NCI-H2227 treated with DMSO at 0.1 percent for 48 hours (cell line): ENCODE data around the gene OPRL1.

Source experiments
- DNase-seq: peaks from one replicate; lab custom pipeline; 2025; lab: John Stamatoyannopoulos, UW

Gene OPRL1

GRCh38 chr20:64104667-64105451, 25.0 kb downstream of the OPRL1 start:
- no peak for DNase-seq

- no peak for DNase-seq
Observed at GRCh38 chr20:64105846-64106434, 26.1 kb downstream of the OPRL1 start.

DNA sequence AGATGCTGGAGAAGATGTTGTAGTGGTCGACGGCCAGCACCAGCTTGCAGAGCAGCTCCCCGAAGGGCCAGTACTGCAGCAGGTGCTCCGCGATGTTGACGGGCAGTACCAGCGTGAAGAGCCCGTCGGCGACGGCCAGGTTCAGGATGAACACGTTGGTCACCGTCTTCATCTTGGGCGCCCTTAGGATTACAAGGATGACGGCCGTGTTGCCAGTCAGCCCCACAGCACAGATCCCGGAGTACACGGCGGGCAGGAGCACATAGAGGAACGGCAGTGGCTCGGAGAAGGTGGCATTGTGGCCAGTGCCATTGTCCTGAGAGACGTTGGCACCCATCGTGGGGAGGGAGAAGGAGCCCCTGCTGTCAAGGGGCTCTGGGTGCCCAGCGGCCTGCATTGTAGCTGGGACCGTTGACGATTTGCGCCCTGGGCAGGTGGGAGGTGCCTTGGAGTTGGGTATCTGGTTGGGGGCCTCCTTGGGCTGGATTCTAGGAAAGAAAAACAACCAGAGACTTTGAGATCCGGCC, 26.6 kb downstream of the OPRL1 start:
- DNase-seq: no peak

GRCh38 chr20:64106981-64107735, 27.3 kb downstream of the OPRL1 start, which contains the start of gene NPBWR2:
TSS of gene NPBWR2 (minus strand) at chr20:64107565. CDS start at chr20:64106831, 734 bp downstream.
- DNase-seq: no peak

- DNase-seq: no peak
Observed at GRCh38 chr20:64107736-64108457, 28.0 kb downstream of the OPRL1 start.

GRCh38 chr20:64108731-64109681, 29.1 kb downstream of the OPRL1 start:
- no peak for DNase-seq

DNA sequence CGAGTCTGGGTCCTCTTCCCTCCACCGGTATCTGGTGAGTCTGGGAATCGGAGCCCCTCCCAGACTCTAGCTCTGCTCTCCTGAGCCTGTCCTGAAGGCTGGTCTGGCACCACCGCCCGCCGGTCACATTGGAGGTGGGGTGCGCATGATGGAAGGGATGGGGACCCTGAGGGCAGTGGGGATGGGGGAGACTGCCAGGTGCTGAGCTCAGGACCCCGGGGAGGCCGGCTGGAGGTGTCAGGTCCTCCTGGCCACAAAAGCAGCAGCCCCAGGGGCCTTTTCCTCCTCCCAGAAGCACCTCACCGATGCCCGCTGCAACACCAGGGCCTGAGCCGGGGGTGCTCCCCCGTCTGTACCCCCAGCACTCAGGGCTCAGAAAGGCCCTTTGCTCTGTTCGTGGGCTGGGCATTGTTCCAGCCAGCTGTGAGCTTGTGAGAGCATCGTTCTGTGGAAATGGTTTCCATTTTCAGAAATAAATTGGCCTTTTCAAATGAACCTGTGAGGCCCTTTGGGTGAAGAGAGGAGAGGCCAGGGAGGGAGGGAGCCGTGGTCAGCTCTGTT, 30.0 kb downstream of the OPRL1 start:
- DNase-seq: no peak

DNA sequence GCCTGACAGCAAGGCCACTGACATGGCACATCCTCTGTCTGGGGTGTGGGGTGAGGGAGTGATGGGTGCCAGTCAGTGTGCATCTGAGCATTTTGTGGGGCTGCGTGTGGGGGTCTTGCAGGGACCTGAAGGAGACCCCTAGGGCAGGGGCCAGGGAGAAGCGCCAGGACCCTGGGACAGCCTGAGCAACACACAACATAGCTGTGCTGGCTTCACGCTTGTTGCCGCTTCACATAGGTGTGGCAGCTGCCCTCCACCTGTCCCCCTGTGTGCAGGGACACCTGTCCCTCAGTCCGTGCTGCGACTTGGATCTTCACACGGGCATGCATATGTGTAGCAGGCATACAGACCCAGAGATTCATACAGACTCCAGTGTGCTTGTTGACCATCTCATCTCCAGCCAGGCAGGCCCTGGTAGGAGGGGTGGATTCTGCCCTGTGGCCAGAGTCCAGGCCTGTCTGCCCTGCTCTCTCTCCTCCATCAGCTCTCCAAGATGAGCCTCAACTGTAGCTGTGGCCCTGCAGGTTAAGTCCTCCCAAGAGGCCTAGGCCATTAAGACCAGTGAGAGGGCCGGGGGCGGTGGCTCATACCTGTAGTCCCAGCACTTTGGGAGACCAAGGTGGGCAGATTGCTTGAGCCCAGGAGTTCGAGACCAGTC, 30.7 kb downstream of the OPRL1 start:
- DNase-seq: no peak

DNA sequence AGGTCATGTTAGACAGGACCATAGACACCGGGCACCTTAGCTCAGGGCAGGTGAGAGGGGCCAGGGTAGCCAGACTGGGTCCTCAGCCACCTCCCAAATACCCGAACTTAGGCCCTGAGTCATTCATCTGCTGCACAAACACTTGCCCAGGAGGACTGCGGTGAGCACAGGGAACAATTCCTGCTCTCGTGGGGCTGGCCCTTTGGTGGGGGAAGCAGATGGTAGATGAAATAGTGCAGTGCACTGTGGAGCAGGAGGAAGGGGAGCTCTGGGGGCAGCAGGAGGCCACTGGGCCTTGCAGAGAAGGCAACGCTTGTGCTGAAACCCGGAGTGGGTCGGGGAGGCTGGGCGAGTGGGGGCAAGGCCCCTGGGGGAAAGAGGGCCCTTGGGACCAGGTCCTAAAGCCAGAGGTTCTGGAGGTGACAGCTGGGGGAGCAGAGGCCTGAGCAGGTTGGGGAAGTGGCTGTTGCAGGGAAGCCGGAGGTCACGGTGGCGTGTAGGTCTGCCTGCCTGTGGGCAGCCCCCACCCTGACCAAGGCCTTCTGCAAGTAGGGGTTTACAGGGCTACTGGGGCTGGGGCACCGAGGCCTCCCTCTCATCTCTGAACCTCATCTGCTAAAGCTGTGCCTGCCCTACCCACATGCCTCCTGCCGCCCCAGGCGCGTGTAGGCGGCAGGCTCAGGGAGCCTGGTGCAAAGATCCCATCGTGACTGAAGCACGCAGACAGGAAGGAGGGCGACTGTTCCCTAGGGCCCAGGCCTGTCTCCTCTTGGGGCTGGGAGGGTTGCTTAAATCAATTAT, 32.2 kb downstream of the OPRL1 start:
- DNase-seq: no peak

GRCh38 chr20:64112691-64113443, 33.0 kb downstream of the OPRL1 start:
- DNase-seq: no peak

DNA sequence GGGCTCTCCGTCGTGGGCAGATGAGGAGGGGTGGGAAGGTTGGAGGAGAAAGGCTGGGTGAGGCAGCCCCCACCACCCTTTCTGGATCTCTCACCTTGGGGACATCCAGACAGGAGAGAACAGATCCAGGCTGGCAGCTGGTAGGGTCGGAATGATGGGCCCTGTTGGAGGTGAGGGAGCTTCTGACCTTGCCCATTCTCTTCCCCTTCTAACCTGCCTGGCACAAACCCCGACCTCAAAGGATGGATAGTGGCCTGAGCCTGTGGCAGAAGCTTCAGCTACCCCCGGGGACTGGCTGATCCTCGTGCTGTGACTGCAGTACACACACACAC, 33.5 kb downstream of the OPRL1 start:
- no peak for DNase-seq

- no peak for DNase-seq
Observed at GRCh38 chr20:64113796-64114355, 34.0 kb downstream of the OPRL1 start.

DNA sequence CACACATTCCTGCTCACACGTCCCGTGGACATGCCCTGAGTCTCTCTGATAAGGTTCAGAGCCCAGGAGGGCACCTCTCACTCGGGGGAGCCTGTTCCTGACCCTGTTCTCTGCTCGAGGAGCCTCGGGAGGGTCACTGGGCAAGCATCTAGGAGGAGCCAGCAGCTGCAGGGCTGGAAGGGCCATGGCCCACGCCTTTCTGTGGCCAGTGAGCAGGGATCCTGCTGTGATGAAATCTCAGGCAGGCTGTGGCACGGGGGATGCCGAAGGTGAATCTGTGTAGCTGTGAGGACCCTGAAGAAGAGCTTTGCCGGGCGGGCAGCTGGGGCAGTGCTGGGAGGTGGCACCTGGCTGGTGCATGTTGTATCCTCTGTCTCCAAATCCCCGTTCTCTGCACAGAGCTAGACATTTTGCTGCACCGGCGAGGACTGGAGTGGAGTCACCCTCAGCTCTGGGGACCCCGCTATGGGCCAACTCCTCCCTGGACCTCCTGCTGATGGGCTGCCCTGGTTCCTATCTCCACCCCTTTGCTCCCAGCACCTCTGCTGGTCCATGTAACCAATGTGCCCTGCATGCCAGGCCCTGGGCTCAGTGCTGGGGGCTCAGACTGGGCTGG, 34.6 kb downstream of the OPRL1 start:
- no peak for DNase-seq

DNA sequence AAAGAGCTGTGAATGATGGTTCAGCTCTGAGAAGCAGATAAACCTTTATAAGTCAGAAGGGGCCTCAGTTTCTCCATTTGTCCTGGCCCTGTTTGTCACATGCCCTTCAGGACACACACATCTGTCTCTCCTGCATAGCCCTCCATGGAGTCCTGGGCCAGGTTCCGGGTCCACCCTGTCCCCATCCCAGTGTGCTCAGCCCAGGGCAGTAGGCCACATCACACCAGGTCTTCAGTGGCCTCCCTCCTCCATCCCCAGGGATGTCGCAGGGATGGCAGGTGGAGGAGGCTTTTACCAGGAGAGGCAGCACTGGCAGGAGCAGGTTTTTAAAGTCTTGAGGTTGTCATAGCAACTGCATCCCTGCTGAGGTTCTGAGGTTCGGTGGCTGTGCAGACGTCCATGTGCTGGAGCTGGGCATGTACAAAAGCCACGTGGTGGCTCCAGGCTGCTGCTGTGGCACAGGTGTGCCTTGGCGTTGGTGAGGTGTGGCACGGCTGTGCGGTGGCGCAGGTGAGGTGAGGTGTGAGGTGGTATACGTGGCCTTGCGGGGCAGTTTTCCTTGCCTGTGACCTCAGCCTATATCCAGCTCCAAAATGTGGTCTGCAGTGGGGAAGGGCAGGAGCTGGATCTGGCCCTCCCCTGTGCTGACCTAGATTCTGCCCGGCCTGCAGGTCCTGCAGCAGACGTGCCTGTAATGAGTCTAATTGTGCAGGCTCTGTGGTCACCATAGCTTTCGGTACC, 35.5 kb downstream of the OPRL1 start:
- DNase-seq: no peak

GRCh38 chr20:64116016-64116415, 36.1 kb downstream of the OPRL1 start:
- DNase-seq: no peak

DNA sequence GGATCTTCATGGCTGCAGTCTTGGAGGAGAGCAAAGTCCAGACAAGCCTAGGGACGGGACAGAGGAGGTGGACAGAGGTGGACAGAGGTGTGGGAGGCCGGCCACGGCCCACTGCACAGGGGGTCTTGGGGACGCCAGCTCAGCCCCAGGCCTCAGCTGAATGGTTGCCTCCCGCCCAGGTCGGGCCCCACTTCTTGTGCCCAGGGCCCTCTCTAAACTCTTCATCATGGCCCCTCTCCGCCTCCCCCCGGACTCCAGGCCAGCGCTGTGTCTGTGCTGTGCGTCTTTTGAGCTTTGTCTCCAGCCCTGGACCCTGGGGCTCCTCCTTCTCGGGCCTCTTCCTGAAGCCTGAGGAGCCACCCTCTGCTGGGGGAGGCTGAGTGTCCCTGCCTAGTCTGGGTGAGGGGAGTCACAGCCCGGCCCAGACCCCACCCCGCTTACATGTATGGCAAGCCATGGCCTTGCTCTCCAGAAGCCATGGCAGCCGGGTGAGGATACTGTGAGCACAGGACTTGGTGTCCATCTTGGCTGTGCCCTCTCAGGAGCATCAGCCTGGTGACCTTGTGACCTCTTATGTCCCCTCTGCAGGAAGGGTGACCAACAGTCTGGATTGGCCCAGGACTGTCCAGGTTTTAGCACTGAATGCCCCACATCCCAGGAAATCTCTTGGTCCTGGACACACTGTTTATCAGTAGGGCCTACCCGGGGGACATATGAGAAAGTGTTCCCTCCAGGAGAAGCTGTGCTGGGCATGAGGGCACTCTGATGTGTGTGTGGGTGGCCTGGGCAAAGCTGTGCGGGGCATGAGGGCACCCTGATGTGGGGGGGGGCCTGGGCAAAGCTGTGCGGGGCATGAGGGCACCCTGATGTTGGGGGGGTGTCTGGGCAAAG, 36.9 kb downstream of the OPRL1 start:
- DNase-seq: no peak
